ENCODE measurements around the gene TCOF1. TPM values are rescaled to one million over a fixed set of nuclear protein-coding genes. Genes with fewer than 3 reads are reported as not detected.

The TCOF1 gene
- total and polyA plus RNA-seq, 4 experiments from 2014 or later = 0.21 to 59.9 (median 42.3) TPM

DNA sequence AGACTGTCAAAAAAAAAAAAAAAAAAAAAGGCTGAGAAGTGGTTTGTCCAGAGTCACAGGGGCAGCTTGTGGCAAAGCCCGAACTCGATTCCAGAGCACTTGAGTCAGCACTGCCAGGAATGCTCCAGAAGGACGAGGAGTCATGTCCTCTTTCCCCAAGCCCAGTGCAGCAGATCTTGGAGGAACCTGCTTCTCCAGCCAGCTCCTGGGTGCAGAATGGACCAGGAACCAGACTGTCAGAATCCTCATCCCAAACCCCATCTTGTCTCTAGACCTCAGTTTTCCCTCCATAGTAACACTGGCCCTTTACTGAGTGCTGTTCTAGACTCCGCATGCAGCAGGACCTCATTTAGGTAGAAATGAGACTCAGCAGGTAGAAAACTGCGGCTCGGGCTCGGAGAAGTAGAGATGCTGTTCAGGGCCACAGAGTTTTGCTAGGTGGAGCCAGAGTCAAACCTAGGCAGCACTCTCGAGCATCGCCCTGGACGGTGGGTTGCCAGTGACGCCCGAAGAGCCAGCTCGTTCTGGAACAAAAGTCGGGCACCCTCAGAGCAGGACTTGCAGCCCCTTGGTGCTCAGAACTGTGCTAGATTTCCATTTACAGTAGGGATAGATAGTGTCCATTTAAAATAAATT is 39.8 kb downstream of the TCOF1 start:
- no peak overlapping the region for H3K4me3 Mint-ChIP-seq
- no peak overlapping the region for H3K27ac ChIP-seq (ENCODE audit: low read depth, low read length)
- peaks cover 76% of the 10 kb centered on the region for H3K36me3 ChIP-seq (ENCODE audit: insufficient read depth, low read length)
- intact Hi-C loops (cut with micrococcal nuclease) = no loop called here
- H3K36me3 Mint-ChIP-seq = peaks cover 48 to 82% of the 10 kb centered on the region in 2 donors
- H3K4me3 ChIP-seq (ENCODE audit: low read length in 2 of 2) = no peak overlapping the region
- H3K9me3 Mint-ChIP-seq = no peaks in the 10 kb centered on the region
- H3K27me3 Mint-ChIP-seq = no peaks in the 10 kb centered on the region
- peaks cover 0 to 8% (median 0%) of the 10 kb centered on the region in 4 donors for H3K4me1 Mint-ChIP-seq
- H3K4me1 ChIP-seq (ENCODE audit: insufficient read depth, low read length) = no peaks in the 10 kb centered on the region
- no peaks in the 10 kb centered on the region for H3K9me3 ChIP-seq (ENCODE audit: control insufficient read depth in 1 of 2, low read length in 2 of 2)
- peak overlapping the region in 1 of 7 donors; percentile 63 for H3K27ac Mint-ChIP-seq
- DNase-seq = no peak
- CTCF ChIA-PET (ENCODE audit: partially characterized antibody) = interaction anchor here (0.8 to 5.0 kb wide), 6 partner anchors 9 to 43 kb away, joined by 3 to 25 read pairs (median 4); partner anchors contain the start of gene CD74
- POLR2A ChIA-PET (ENCODE audit: partially characterized antibody) = interaction anchor here (5.6 kb wide), 1 partner anchor 14 kb away, joined by 44 read pairs; the partner anchor contains the start of gene CD74
- H3K27me3 ChIP-seq (ENCODE audit: insufficient read depth, low read length) = no peaks in the 10 kb centered on the region

DNA sequence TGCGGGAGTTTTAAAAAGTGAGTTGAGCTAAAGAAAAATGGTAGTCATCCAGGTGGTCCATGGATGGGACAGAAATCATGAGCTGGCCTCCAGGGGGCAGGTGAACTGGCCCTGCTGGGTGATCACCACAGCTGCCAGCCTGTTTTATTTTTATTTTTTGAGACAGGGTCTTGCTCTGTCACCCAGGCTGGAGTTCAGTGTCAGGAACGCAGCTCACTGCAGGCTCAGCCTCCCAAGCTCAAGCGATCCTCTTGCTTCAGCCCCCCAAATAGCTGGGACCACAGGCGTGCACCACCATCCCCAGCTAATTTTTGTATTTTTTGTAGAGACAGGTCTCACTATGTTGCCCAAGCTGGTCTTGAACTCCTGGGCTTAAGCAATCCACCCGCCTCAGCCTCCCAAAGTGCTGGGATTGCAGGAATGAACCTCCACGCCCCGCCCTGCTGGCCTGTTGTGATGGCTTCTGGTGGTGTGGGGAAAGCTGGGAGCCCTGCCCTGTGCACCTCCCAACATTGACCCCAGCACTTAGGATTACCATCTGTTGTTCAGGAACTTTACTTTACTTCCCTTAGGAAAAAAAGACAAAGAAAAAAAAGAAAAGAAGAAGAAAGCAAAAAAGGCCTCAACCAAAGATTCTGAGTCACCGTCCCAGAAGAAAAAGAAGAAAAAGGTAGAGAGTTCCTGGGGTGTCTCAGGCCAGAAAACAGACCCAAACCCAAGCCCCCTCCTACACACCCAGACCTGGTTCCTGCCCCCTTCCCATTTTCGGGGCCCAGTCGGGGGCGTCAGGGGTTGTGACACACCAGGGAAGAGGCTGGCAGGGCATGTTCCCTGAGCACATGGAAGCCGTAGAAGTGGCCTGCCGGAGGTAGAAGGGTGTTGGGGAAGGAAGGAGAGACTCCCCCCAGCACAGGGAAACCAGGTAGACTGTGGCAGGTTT is 40.6 kb downstream of the TCOF1 start:
- H3K36me3 Mint-ChIP-seq = peaks cover 52 to 83% of the 10 kb centered on the region in 2 donors
- ChIA-PET CTCF (ENCODE audit: partially characterized antibody) (interaction anchor here (0.8 to 5.0 kb wide), 9 partner anchors 8 to 42 kb away, joined by 3 to 25 read pairs (median 3); partner anchors contain the start of gene CD74), POLR2A (ENCODE audit: partially characterized antibody) (interaction anchor here (1.1 to 5.6 kb wide), 2 partner anchors 13 to 36 kb away, joined by 3 to 44 read pairs; partner anchors contain the start of gene CD74)
- H3K4me1 Mint-ChIP-seq = peaks cover 0 to 8% (median 0%) of the 10 kb centered on the region in 4 donors
- no peaks in the 10 kb centered on the region for H3K4me1 ChIP-seq (ENCODE audit: insufficient read depth, low read length)
- peak overlapping the region in 3 of 7 donors; percentile 22 to 77 (median 75) for H3K27ac Mint-ChIP-seq
- peaks cover 76% of the 10 kb centered on the region for H3K36me3 ChIP-seq (ENCODE audit: insufficient read depth, low read length)
- H3K4me3 ChIP-seq (ENCODE audit: low read length in 2 of 2) = no peak overlapping the region
- H3K9me3 Mint-ChIP-seq = no peaks in the 10 kb centered on the region
- intact Hi-C loops (cut with micrococcal nuclease) = no loop called here
- no peaks in the 10 kb centered on the region for H3K9me3 ChIP-seq (ENCODE audit: control insufficient read depth in 1 of 2, low read length in 2 of 2)
- DNase-seq = no peak
- no peaks in the 10 kb centered on the region for H3K27me3 Mint-ChIP-seq
- H3K27ac ChIP-seq (ENCODE audit: low read depth, low read length) = no peak overlapping the region
- no peaks in the 10 kb centered on the region for H3K27me3 ChIP-seq (ENCODE audit: insufficient read depth, low read length)
- H3K4me3 Mint-ChIP-seq = no peak overlapping the region

DNA sequence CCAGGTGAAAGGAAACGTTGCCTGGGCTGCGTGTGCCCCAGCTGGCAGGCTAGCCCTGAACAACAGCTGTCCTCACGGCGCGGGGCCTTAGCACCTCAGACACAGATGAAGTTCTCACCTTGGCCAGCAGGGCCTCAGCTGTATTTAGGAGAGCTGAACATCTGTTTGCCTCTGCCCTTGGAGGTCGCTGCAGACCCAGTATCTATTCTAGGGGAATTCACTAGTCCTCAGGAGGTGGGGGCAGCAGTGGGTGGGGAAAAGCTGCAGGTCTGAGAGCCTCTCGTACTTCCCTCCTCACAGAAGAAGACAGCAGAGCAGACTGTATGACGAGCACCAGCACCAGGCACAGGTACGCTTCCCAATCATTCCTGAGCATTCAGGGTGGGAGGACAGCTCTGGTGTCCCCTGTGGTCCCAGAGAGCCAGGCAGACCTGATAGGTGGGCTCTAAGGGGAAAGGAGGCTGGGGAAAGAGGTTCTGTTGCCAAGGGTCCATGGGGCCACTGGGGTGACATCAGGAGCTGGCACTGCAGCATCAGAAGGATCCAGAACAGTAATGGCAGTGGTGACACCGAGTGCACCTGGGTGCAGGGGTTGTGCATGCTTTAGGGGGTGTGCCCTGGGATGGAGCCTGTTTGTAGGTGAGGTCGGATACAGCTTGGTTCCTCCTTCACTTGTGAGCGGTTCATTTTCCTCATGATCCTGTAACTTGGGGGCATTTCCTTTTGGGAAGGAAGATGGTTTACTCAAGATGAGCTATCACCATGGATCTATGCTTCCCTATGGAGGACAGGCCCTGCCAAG is 41.4 kb downstream of the TCOF1 start:
- intact Hi-C loops (cut with micrococcal nuclease) = no loop called here
- no peaks in the 10 kb centered on the region for H3K27me3 Mint-ChIP-seq
- DNase-seq = no peak
- Histone ChIP-seq H3K27ac (ENCODE audit: low read depth, low read length) (no peak overlapping the region), H3K27me3 (ENCODE audit: insufficient read depth, low read length) (no peaks in the 10 kb centered on the region), H3K9me3 (ENCODE audit: control insufficient read depth in 1 of 2, low read length in 2 of 2) (no peaks in the 10 kb centered on the region), H3K36me3 (ENCODE audit: insufficient read depth, low read length) (peaks cover 75% of the 10 kb centered on the region), H3K4me1 (ENCODE audit: insufficient read depth, low read length) (no peaks in the 10 kb centered on the region), H3K4me3 (ENCODE audit: low read length in 2 of 2) (no peak overlapping the region)
- peak overlapping the region in 6 of 7 donors; percentile 22 to 86 (median 76) for H3K27ac Mint-ChIP-seq
- no peaks in the 10 kb centered on the region for H3K9me3 Mint-ChIP-seq
- H3K4me1 Mint-ChIP-seq = peaks cover 0 to 8% (median 0%) of the 10 kb centered on the region in 4 donors
- no peak overlapping the region for H3K4me3 Mint-ChIP-seq
- ChIA-PET POLR2A (ENCODE audit: partially characterized antibody) (interaction anchor here (0.9 to 5.6 kb wide), 3 partner anchors 12 to 41 kb away, joined by 3 to 44 read pairs (median 3); partner anchors contain the start of genes CD74 and TCOF1), CTCF (ENCODE audit: partially characterized antibody) (interaction anchor here (1.1 to 5.0 kb wide), 6 partner anchors 10 to 37 kb away, joined by 3 to 25 read pairs (median 3); partner anchors contain the start of gene CD74)
- H3K36me3 Mint-ChIP-seq = peaks cover 48 to 82% of the 10 kb centered on the region in 2 donors

DNA sequence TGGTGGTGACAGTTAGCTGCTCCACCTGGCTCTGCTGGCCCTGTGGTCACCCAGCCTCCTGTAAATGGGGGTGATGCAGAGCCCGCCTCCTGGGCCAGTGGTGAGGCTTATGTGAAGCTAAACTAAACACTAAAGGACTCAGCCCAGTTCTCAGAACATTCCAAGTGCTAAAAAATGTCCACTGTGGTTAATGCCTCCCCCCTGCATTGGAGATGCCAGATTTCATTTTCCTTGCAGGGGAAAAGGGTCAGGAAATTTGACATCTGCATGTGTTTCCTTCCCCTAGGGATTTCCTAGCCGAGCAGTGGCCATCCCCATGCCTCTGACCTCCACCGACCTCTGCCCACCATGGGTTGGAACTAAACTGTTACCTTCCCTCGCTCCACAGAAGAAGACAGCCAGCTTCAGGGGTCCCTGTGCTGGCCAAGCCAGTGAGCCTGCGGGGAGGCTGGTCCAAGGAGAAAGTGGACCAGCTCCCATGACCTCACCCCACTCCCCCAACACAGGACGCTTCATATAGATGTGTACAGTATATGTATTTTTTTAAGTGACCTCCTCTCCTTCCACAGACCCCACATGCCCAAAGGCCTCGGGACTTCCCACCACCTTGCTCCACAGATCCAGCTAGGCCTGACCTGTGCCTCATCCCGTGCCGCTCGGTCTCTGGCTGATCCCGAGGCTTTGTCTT is 42.2 kb downstream of the TCOF1 start:
- H3K27me3 Mint-ChIP-seq = no peaks in the 10 kb centered on the region
- H3K27ac ChIP-seq (ENCODE audit: low read depth, low read length) = no peak overlapping the region
- H3K4me3 ChIP-seq (ENCODE audit: low read length in 2 of 2) = no peak overlapping the region
- peaks cover 0 to 8% (median 0%) of the 10 kb centered on the region in 4 donors for H3K4me1 Mint-ChIP-seq
- peaks cover 48 to 83% of the 10 kb centered on the region in 2 donors for H3K36me3 Mint-ChIP-seq
- intact Hi-C loops (cut with micrococcal nuclease) = no loop called here
- ChIA-PET POLR2A (ENCODE audit: partially characterized antibody) (interaction anchor here (0.9 to 5.6 kb wide), 3 partner anchors 12 to 42 kb away, joined by 3 to 44 read pairs (median 3); partner anchors contain the start of genes CD74 and TCOF1), CTCF (ENCODE audit: partially characterized antibody) (interaction anchor here (1.1 to 5.0 kb wide), 5 partner anchors 10 to 37 kb away, joined by 3 to 25 read pairs (median 3); partner anchors contain the start of gene CD74)
- peaks cover 77% of the 10 kb centered on the region for H3K36me3 ChIP-seq (ENCODE audit: insufficient read depth, low read length)
- no peaks in the 10 kb centered on the region for H3K4me1 ChIP-seq (ENCODE audit: insufficient read depth, low read length)
- H3K27me3 ChIP-seq (ENCODE audit: insufficient read depth, low read length) = no peaks in the 10 kb centered on the region
- H3K4me3 Mint-ChIP-seq = no peak overlapping the region
- no peak for DNase-seq
- no peaks in the 10 kb centered on the region for H3K9me3 ChIP-seq (ENCODE audit: control insufficient read depth in 1 of 2, low read length in 2 of 2)
- peak overlapping the region in 5 of 7 donors; percentile 22 to 84 (median 74) for H3K27ac Mint-ChIP-seq
- H3K9me3 Mint-ChIP-seq = no peaks in the 10 kb centered on the region

DNA sequence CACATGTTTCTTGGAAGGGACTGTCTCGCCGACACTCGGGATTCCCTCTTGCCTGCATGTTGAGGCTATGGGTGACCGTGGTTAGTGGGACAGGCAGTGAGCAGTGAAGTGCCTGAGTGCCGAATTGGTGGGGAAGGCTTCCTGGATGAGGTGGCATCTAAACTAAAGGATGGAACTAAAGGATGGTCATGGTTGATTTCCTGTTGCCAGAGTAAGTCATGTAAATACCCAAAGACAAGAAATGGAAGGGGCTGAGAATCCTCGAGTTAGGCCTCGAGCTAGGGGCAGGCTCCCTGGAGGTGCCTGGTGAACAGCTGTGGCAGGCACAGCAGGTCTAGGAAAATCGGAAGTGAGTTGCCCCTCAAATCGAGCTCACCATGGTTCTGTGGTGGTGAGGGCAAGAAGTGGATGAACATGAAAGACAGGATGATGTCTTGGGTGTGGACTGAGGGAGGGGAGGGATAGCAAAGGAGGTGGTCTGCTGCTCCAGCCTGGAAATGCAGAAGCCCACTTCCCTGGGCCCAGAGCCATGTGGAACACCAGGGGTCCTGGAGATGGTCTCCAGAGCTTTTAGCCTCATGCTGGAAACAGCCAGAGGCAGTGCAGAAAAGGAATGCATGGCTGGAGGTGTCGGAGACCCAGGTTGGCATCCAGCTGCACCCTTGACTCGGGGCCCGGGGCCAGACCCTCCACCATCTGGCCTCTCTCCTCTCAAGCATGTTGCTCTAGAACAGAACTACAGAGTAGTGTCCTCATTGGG is 43.0 kb downstream of the TCOF1 start:
- intact Hi-C loops (cut with micrococcal nuclease) = no loop called here
- ChIA-PET POLR2A (ENCODE audit: partially characterized antibody) (interaction anchor here (1.2 to 5.6 kb wide), 3 partner anchors 11 to 50 kb away, joined by 3 to 44 read pairs (median 3); partner anchors contain the start of gene CD74), CTCF (ENCODE audit: partially characterized antibody) (interaction anchor here (5.0 kb wide), 1 partner anchor 11 kb away, joined by 25 read pairs; the partner anchor contains the start of gene CD74)
- Mint-ChIP-seq H3K9me3 (no peaks in the 10 kb centered on the region), H3K36me3 (peaks cover 43 to 83% of the 10 kb centered on the region in 2 donors), H3K4me1 (peaks cover 0 to 8% (median 0%) of the 10 kb centered on the region in 4 donors), H3K4me3 (no peak overlapping the region), H3K27me3 (no peaks in the 10 kb centered on the region), H3K27ac (peak overlapping the region in 6 of 7 donors; percentile 50 to 91 (median 80))
- Histone ChIP-seq H3K27me3 (ENCODE audit: insufficient read depth, low read length) (no peaks in the 10 kb centered on the region), H3K9me3 (ENCODE audit: control insufficient read depth in 1 of 2, low read length in 2 of 2) (no peaks in the 10 kb centered on the region), H3K27ac (ENCODE audit: low read depth, low read length) (no peak overlapping the region), H3K4me3 (ENCODE audit: low read length in 2 of 2) (no peak overlapping the region), H3K4me1 (ENCODE audit: insufficient read depth, low read length) (no peaks in the 10 kb centered on the region), H3K36me3 (ENCODE audit: insufficient read depth, low read length) (peaks cover 79% of the 10 kb centered on the region)
- DNase-seq = no peak

DNA sequence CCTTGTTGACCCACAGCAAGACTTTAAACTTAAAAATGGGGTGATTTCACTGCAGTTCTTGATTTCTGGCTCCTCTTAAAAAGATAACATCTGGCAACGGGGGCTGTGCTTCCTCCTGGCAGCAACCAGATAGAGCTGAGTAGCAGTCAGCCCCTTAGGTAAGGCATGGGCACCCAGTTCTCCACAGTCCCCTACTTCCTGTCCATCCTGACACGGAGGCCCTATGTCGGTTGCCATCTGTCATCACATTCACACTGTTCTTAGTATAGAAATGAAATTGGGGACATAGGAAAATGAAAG is 43.5 kb downstream of the TCOF1 start:
- POLR2A ChIA-PET (ENCODE audit: partially characterized antibody) = interaction anchor here (1.2 to 5.6 kb wide), 3 partner anchors 10 to 49 kb away, joined by 3 to 44 read pairs (median 3); partner anchors contain the start of gene CD74
- H3K4me3 ChIP-seq (ENCODE audit: low read length in 2 of 2) = no peak overlapping the region
- Mint-ChIP-seq H3K36me3 (peaks cover 40 to 81% of the 10 kb centered on the region in 2 donors), H3K4me3 (no peak overlapping the region), H3K27me3 (no peaks in the 10 kb centered on the region), H3K9me3 (no peaks in the 10 kb centered on the region), H3K27ac (peak overlapping the region in 5 of 7 donors; percentile 11 to 84 (median 69)), H3K4me1 (peaks cover 0 to 10% (median 0%) of the 10 kb centered on the region in 4 donors)
- no peak overlapping the region for H3K27ac ChIP-seq (ENCODE audit: low read depth, low read length)
- no peaks in the 10 kb centered on the region for H3K4me1 ChIP-seq (ENCODE audit: insufficient read depth, low read length)
- CTCF ChIA-PET (ENCODE audit: partially characterized antibody) = no interaction called here
- intact Hi-C loops (cut with micrococcal nuclease) = no loop called here
- H3K9me3 ChIP-seq (ENCODE audit: control insufficient read depth in 1 of 2, low read length in 2 of 2) = no peaks in the 10 kb centered on the region
- DNase-seq = no peak
- H3K27me3 ChIP-seq (ENCODE audit: insufficient read depth, low read length) = no peaks in the 10 kb centered on the region
- peaks cover 76% of the 10 kb centered on the region for H3K36me3 ChIP-seq (ENCODE audit: insufficient read depth, low read length)

Data from CD4-positive, alpha-beta memory T cell (primary cell).